CMK (cell line): Measurements from ENCODE around the gene COG5.
"Not testable (repeated sequence)": the region's sequence is repeated elsewhere in the genome, so short reads cannot be mapped to it uniquely, and the experiment has no call there.

Experiments
- DNase-seq: peaks from one replicate; pipeline ENCODE4 v3.0.0-alpha.2; 2010; ENCODE audit warnings: low read depth

COG5 gene

DNA sequence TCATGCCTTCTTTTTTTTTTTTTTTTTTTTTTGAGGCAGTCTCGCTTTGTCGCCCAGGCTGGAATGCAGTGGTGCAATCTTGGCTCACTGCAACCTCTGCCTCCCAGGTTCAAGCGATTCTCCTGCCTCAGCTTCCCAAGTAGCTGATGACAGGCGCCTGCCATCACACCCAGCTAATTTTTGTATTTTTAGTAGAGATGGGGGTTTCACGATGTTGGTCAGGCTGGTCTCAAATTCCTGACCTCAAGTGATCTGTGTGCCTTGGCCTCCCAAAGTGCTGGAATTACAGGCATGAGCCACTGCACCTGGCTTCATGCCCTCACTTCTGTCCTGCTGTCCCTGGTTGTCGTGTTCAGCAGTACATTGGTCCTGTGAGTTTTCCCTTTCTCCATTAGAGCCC lies 342.9 kb downstream of the COG5 start:
- DNase-seq = not testable (repeated sequence)

DNA sequence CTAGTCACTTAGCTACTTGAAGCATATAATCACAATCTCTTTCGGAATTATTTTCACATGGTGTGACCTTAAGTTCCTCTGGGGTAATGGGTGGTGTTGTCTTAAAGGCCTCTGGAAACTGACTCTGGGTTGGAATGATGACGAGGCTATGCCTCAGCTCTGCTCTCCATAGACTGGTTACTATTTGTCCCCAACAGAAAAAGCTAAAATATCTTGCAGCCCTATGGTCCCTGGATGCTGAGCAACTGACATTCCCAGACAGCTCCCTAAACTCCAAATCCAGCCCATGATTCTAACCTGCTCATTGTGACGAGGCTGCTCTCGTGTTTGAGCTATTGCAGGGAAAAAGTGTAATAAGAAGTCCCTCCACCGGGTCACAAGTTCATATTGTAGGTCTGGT lies 343.4 kb downstream of the COG5 start:
- no peak for DNase-seq

DNA sequence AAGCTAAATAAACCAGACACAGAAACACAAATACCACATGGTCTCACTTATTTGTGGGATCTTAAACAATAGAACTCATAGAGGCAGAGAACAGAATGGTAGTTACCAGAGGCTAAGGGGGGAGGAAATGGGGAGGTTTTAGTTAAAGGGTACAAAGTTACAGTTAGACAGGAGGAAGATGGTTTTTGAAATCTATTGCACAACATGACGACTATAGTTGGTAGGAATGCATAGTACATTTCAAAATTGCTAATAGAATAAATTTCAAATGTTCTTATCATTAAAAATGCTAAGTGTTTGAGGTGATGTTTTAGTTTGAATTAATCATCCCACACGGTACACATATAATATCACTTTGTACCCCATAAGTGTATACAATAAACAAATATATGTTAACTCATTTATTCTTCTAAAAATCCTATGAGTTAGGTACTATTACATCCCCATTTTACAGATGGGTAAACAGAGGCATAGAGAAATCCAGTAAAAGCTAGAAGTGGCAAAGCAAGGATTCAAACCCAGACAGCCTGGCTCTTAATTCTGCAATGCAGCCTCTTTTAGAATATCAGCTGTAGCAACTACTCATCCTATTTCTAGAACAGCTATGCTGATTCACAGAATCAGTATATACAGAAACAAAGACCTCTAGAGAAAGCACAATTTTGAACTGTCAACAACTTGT lies 344.0 kb downstream of the COG5 start:
- no peak for DNase-seq

DNA sequence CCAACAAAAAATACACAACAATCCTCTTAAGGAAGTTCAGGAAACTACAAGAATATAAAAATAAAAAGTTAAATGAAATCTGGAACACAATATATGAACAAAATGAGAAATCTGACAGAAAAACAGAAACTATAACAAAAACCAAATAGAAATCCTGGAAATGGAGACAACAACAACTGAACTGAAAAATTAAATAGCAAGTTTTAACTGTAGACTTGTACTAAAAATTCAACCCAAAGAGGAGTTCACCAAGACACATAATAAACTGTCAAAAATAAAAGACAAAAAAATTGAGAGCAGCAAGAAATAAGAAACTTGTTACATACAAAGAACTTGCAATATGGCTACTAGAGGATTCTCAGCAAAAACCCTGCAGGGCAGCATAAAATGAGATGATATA lies 349.8 kb downstream of the COG5 start:
- no peak for DNase-seq

DNA sequence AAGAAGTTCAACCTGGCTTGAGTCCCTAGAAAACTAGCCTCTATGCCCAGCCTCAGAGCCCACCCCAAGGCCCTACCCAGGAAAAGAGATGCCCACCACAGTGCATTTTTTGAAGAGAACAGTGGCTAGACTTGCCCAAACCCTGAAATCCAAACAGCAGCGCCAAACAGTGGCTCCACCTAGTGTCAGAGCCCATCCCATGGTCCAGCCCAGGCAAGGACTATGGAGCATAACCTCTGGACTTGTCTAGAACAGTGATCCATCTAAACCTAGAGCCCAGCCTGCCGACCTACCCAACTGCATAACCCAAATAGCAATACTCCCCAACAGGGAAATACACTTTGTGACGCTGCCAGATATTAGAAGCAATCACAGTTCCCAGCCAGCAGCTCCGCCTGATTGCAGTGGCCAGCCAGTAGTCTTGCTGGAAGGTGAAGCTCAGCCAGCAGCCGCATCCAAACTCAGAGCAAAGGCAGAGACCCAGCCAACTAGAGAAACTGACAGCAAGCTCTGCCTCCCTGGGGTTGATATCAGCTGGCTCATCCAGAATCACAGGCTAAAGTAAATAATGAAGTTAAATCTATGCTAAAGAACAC lies 350.4 kb downstream of the COG5 start:
- no peak for DNase-seq

DNA sequence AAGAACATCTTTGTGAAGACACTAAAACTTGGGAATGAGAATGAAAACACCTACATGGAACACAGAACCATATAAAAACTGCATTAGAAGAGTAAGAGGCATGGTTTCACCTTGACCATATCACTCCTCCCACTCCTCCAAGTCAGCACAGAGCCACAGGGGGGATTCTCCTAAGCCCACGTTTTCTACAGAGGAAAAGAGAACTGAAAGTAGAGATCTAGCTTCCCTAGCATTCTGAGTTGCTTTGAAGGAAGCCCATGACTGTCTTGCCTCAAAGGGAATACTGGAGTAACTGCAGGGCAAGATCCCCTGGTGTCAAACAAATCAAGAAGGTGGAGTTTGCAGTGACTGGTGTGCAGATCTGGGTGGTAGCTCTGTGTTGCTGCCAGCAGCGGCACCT lies 351.0 kb downstream of the COG5 start:
- no peak for DNase-seq

DNA sequence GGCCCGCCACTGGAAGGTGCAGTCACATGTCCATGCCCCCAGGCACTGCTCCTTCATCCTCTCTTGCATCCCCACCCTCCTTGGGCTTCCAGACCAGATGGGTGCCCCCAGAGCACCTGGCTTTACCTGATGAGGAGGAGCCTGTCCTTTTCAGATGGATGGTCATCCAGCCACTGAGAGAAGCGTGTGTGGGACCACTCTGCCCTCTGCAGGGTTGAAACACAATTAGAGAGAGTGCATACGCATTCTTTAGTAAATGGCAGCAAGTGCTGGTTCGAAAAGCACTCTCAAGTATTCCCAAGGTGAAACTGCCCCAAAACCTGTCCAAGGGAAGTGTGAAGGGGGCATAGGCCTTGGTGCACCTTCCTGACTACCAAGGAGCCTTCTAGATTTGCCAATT lies 353.3 kb downstream of the COG5 start:
- no peak for DNase-seq

DNA sequence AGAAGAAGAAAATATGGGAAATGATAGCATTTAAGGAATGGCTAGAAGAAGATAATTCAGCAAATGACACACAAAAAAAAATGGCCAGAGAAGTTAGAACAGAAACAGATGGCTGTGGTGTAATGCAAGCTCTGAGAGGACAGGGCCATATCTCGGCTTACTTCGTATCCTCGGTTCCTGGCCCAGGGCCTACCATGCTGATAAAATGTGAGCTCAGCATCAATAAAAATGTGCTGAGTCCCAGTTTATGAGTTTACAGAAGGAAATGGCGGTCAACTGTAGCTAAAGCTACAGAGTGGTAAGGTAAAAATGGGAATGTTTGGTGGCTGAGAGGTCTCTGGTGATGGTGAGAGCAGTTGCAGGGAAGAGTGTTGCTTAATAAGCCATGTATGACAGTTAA lies 354.2 kb downstream of the COG5 start:
- no peak for DNase-seq

DNA sequence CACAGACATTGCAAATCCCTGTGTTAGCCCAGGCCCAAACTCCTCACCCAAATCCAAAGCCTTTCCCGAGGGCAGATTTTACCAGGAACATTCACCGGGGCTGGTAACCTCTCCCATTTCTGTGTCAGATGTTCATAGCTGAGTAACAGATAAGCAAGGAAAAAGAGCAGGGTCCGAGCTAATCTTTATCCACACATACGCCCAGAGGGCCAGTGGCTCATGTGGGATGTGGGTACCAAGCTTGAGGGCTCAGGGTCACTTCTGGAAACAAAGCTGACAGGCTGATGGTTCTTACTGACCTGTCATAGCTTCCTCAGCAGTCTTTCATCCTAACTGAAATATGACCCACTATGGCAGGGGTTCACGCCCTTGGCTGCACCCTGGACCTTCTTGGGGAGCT lies 355.2 kb downstream of the COG5 start:
- no peak for DNase-seq

DNA sequence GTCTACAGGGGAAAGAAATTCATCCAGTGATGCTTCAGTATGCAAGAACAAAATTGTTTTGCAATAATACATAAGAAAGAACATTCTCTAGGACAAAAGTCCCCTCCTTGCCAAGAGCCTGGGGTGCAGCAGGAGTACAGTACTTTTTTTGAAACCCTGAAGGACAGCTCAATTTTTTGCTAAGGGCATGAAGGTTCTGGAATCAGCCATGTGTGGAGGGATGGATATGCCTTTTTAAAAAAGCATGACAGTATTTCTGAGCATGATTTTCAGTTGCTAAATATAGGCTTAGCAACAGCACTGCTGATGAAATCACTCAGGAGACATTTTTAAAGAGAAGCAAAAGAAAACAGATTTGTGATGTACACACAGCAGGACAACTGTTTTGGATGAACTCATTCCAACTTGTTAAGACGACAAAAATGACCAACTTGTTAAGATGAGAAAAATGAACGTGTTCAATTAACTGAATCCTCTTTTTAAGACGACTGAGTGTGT lies 355.6 kb downstream of the COG5 start:
- no peak for DNase-seq

DNA sequence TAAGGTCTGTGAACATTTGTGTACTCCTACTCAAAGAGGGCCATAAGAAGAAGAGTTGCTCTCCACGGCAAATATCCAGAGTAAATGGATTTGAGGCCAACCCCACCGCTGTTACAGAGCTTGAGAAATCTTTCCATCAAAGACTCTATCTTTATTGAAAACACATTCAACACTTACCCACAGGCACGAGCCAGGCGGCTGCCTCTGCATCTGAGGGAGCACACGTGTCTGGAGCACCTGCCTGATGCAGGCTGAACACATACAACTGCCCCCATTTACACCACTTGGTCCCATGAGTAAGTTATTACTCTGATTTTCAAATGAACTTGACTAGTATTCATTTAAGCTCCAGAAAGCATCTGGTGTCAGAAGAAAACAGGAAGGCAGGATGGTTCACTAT lies 356.3 kb downstream of the COG5 start:
- DNase-seq = no peak

DNA sequence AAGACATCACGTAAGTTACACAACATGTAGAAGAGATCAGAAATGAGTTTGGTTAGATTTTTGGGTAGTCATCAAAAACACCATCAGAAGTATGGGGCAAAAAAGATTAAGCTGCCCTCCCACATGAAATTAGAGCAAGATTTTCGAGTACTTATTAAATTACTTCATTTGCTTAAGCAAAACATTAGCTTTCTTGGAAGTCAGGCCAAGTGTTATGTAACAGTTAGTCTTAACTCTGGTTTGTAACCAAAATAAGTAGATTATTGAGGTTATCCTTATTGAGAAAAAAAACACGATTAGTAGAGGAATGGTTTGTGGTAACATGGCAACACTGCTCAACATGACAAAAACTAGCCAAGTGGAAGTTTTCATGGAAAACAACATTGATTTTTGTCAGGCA lies 357.0 kb downstream of the COG5 start:
- DNase-seq = no peak

DNA sequence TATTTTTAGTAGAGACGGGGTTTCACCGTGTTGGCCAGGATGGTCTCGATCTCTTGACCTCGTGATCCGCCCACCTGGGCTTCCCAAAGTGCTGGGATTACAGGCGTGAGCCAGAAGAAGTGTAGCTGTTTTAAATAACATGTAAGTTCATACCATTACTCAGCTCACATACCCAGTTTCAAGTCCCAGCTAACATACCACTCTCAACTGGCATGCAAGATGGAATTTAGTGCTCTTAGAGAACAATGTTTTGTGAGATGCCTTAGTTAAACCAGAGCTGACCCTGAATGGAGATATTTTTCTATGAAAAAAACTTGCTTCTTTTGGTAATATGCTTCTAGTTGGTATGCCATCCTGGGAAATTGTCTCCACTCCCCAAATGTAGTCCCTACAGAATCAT lies 357.6 kb downstream of the COG5 start:
- DNase-seq = no peak

DNA sequence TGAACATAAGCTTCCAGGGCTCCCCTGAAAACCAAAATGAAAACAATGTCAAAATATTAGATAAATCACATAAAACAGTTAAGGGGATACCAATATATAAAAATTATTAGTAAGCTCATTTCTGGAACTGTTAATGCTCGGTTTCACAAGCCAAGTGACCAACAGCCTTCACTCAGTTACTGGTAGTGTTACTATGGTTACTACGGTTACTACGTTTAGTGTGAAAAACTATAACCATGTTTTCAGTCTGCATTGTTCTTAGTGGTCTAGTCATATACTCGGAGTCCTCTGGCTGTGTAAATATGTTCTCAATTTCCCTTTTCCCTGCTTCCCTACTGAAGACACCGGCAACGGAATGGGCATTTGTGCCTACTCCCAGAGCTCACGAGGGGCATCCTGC lies 360.1 kb downstream of the COG5 start:
- no peak for DNase-seq

DNA sequence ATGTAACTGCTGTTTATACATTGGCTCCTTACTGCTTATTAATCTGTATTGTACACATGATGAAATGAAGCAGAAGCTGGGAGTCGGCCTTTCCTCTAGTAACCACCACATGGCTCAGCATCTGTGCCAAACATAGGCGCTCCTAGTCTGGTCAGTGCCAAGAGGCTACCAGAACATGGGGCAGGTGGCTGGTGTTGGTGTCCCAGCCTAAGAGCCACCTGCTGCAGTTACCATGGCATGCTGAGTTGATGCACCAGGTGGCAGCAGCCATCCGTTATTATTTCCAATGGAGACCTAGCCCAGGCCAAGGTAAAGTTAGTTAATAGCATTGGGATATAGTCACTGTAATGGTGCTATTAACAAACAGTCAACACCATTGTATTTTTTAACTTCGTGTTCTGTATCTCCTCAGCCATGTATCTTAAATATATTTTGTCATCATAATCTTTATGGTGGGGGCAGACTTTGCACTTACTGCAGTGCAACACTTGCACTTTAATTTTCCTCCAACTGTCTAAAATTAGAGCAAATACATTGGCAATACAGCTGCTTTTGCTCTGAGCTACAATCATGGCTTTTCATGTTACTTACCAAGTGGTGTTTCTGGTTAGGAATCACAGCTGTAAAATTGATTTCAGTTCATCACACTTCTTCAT lies 361.8 kb downstream of the COG5 start:
- DNase-seq = no peak

DNA sequence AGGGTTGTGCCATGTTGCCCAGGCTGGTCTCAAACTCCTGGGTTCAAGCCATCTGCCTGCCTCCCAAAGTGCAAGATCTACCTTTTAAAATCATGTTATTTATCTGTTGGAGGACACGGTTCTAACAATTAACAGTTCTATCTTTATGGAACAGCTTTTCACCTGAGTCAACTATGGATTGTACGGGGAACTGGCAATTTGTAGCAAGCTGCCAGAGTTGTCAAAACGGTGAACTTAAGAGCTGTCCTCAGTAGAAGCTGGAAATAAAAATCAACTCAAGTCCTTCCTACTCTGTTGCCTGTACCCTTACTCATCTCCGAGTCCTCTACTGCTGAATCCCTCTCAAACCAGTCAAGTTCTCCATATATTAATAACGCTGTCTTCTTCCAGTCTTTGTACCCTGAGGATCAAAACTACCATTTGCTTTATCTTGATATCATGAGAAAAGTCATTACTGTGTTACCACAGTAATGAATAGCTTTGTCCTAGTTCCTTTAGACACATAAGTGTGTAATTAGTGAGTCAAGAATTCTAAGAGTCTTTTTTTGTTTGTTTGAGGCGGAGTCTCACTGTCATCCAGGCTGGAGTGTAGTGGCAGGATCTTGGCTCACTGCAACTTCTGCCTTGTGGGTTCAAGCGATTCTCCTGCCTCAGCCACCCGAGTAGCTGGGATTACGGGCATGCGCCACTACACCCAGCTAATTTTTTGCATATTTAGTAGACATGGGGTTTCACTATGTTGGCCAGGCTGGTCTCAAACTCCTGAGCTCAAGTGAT lies 366.7 kb downstream of the COG5 start:
- no peak for DNase-seq

DNA sequence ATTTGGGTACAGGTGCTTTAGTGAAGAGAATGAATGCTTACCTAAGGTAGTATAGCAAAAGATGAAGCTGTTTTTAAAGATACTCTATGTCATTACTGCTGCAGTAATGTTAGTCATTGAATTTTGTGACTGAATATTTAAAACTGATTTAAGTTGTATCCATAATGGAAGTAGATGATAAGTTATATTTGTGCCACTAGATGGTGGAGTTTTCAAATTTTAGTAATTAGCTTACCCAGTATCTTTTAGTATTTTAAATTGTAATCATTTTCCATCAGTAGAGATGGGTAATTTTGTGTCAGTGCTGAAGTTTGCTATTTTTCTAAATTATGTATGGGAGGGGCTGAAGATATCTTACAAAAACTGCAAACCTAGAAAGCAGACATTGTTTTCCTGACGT lies 369.7 kb downstream of the COG5 start:
- no peak for DNase-seq

DNA sequence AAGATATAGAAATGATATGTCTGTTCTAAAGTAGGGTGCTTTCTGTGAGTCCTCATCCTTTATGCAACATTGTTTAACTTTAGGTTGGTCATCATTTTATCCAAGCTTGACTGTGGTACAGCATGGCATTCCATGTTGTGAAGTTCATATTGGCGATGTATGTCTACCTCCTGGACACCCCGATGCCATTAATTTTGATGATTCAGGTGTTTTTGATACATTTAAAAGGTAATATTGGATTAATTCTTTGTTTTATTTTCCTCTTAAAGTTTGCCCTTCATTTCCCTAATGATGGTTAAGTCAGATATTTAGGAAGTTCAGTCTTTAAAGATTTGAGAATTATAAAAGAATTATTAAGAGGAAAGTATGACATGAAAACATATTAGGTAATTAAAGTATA lies 373.6 kb downstream of the COG5 start:
- no peak for DNase-seq

DNA sequence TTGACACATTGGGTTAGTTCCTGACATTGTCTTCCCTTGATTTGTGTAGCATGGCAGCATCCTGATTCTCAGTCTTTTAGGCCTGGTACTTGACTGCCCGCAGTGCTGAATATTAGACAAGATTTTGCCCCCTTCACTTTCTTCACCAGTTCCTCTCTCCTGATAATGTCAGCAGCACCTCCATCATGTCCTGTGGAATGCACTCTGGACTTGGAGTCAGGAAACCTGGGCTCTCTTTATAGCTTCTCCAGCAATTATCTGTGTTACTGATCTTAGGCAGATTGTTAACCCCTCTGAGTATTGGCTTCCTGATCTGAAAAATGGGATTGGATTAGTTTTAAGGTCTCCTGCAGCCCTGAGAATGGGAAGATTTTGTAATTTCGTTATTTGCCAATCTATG lies 375.9 kb downstream of the COG5 start:
- no peak for DNase-seq

DNA sequence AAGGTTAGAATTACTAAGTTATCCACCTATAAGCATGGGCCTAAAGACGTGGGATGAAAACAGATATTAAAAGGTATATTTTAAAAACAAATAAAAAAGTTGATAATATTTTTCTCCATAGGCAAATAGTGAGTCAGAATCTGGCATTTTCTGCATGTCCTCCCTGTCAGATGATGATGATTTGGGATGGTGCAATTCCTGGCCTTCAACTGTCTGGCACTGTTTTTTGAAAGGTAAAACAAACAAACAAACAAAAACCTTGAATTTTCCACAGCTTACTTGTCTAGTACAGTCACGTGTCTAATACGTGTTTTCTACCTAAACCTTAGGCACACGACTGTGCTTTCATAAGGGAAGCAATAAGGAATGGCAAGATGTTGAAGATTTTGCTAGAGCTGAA lies 377.5 kb downstream of the COG5 start:
- no peak for DNase-seq

DNA sequence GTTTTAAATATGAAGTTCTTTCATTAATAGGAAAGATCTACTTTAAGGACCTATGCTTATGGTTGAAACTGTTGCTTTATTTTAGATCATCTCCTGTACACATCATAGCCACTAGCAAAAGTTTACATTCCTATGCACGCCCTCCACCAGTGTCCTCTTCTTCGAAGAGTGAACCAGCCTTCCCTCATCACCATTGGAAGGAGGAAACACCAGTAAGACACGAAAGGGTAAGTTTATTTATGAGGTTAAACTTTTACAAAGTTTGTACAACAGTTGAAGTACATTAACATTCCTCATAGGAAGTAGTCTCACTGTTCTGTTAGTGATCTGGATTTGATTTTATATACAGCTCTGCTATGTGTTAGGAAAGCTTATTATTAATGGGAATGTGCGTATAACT lies 378.0 kb downstream of the COG5 start:
- no peak for DNase-seq

DNA sequence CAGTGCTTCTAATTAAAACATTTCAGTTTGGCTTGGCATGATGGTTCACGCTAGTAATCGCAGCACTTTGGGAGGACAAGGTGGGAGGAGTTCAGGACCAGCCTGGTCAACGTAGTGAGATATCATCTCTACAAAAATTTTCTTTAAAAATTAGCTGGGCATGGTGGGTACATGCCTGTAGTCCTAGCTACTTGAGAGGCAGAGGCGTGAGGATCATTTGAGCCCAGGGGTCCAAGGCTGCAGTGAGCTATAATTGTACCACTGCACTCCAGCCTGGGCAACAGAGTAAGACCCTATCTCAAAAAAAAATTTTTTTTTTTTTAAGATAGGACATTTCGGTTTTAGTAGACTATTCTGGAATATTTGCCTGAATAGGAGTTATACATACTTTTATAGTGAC lies 382.5 kb downstream of the COG5 start:
- no peak for DNase-seq

DNA sequence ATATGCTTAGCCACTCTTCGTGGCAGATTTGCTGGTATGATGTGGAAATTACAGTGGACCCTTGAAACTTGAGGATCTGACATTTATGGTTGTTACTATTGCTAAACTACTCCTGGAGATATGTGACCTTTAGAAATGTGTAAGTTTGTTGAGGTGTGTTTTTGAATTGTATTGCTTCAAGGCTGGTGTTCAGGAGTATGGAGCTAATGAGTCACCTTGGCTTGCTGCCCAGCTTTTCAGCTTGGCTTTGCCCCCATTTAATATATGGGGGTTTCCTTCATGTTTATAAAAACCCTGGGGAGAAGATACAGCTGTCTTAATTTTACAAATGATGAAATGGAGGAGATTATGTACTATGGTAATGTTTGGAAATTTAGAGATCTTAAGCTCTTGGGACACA lies 383.3 kb downstream of the COG5 start:
- no peak for DNase-seq
